Measurements from ENCODE around the gene COMMD10.

The COMMD10 gene

GRCh38 chr5:116045821-116046220, 39.0 kb upstream of the COMMD10 start:
- no peak for TF ChIP-seq CTCF (IDR thresholded peaks at IDR 0.05; ENCODE audit: extremely low read depth, insufficient read depth, missing control alignments)
- in situ Hi-C loops (cut with MboI; ENCODE audit: low pct_unique_long_range_greater_than_20kb, low sequenced_read_pairs, unreplicated experiment) = no loop called here
- DNase-seq (ENCODE audit: low spot score) = no peak

- in situ Hi-C loops (cut with MboI; ENCODE audit: low pct_unique_long_range_greater_than_20kb, low sequenced_read_pairs, unreplicated experiment) = no loop called here
- TF ChIP-seq CTCF (IDR thresholded peaks at IDR 0.05; ENCODE audit: extremely low read depth, insufficient read depth, missing control alignments) = no peak
Observed at GRCh38 chr5:116046261-116046660, 38.6 kb upstream of the COMMD10 start.

GRCh38 chr5:116046823-116047222, 38.0 kb upstream of the COMMD10 start:
- DNase-seq (ENCODE audit: low spot score) = no peak

More at GRCh38 chr5:116046261-116046660, 38.6 kb upstream of the COMMD10 start:
- no peak for DNase-seq (ENCODE audit: low spot score)

GRCh38 chr5:116058346-116058936, 26.4 kb upstream of the COMMD10 start:
- DNase-seq (ENCODE audit: low spot score) = no peak
- in situ Hi-C loops (cut with MboI; ENCODE audit: low pct_unique_long_range_greater_than_20kb, low sequenced_read_pairs, unreplicated experiment) = loop anchor here (25.0 kb wide), 2 partner anchors 221 to 746 kb away; partner anchors contain the start of genes AP3S1 and ATG12
- TF ChIP-seq CTCF (IDR thresholded peaks at IDR 0.05; ENCODE audit: extremely low read depth, insufficient read depth, missing control alignments) = no peak

More at GRCh38 chr5:116046823-116047222, 38.0 kb upstream of the COMMD10 start:
- in situ Hi-C loops (cut with MboI; ENCODE audit: low pct_unique_long_range_greater_than_20kb, low sequenced_read_pairs, unreplicated experiment) = no loop called here
- TF ChIP-seq CTCF (IDR thresholded peaks at IDR 0.05; ENCODE audit: extremely low read depth, insufficient read depth, missing control alignments) = no peak

GRCh38 chr5:116062352-116062751, 22.5 kb upstream of the COMMD10 start:
- DNase-seq (ENCODE audit: low spot score) = no peak
- TF ChIP-seq CTCF (IDR thresholded peaks at IDR 0.05; ENCODE audit: extremely low read depth, insufficient read depth, missing control alignments) = no peak
- in situ Hi-C loops (cut with MboI; ENCODE audit: low pct_unique_long_range_greater_than_20kb, low sequenced_read_pairs, unreplicated experiment) = loop anchor here (25.0 kb wide), 2 partner anchors 225 to 750 kb away; partner anchors contain the start of genes AP3S1 and ATG12

- no peak for TF ChIP-seq CTCF (IDR thresholded peaks at IDR 0.05; ENCODE audit: extremely low read depth, insufficient read depth, missing control alignments)
- in situ Hi-C loops (cut with MboI; ENCODE audit: low pct_unique_long_range_greater_than_20kb, low sequenced_read_pairs, unreplicated experiment) = loop anchor here (25.0 kb wide), 2 partner anchors 227 to 752 kb away; partner anchors contain the start of genes AP3S1 and ATG12
- DNase-seq (ENCODE audit: low spot score) = no peak
Observed at GRCh38 chr5:116063950-116064349, 20.9 kb upstream of the COMMD10 start.

Measured in GM13977 (cell line).